Keratinocyte (primary cell): Measurements from ENCODE around the gene DFFA. TPM values are rescaled to one million over a fixed set of nuclear protein-coding genes. Genes with fewer than 3 reads are reported as not detected.

Experiments used
- DNase-seq: peaks from one replicate; pipeline ENCODE4 v3.0.0-alpha.2; 2011; ENCODE audit warnings: low read depth, missing footprints, low spot score
- FAIRE-seq: peaks from 2 replicates; lab custom pipeline; 2011; peaks lifted over from hg19 to GRCh38; lab: Jason Lieb, UNC
- H2AFZ ChIP-seq: 2 replicates; pipeline ENCODE4 v1.6.0; 2012; ENCODE audit warnings: low read length, control low read depth, inconsistent platforms; ENCODE audit not compliant: control insufficient read depth
- H3K27ac ChIP-seq: 2 replicates; pipeline ENCODE4 v1.5.1; 2011; ENCODE audit warnings: low read length; ENCODE audit not compliant: control insufficient read depth, insufficient read depth
- H3K27me3 ChIP-seq: 3 replicates; pipeline ENCODE4 v1.6.0; 2011; ENCODE audit warnings: low read length; ENCODE audit not compliant: control insufficient read depth, insufficient read depth; ENCODE audit errors: extremely low read depth
- H3K36me3 ChIP-seq, 2 experiments: 2 replicates in 1 of 2; 3 replicates in 1 of 2; pipeline ENCODE4 v1.5.1; 2011; ENCODE audit warnings: low read length in 2 of 2, mild to moderate bottlenecking in 1 of 2; ENCODE audit not compliant: control insufficient read depth in 2 of 2, insufficient read depth in 2 of 2; ENCODE audit errors: extremely low read depth in 1 of 2
- H3K4me1 ChIP-seq: 3 replicates; pipeline ENCODE4 v1.5.1; 2011; ENCODE audit warnings: low read length; ENCODE audit not compliant: control insufficient read depth, insufficient read depth; ENCODE audit errors: extremely low read depth
- H3K4me2 ChIP-seq: 3 replicates; pipeline ENCODE4 v1.6.0; 2011; ENCODE audit warnings: low read depth, low read length; ENCODE audit not compliant: control insufficient read depth, insufficient read depth; ENCODE audit errors: extremely low read depth
- H3K4me3 ChIP-seq, 3 experiments: fragments of 200-600 bp in 1 of 3; sonication (generic) in 1 of 3; 2 replicates in 2 of 3; 3 replicates in 1 of 3; pipeline ENCODE4 v1.5.1; 2011 to 2016; ENCODE audit warnings: low read length in 3 of 3, mild to moderate bottlenecking in 3 of 3, control low read depth in 2 of 3, inconsistent platforms in 1 of 3, low read depth in 1 of 3, mixed read lengths in 1 of 3, mixed run types in 1 of 3, moderate library complexity in 1 of 3; ENCODE audit not compliant: control insufficient read depth in 2 of 3, insufficient read depth in 2 of 3; ENCODE audit errors: extremely low read depth in 1 of 3
- H3K79me2 ChIP-seq: 2 replicates; pipeline ENCODE4 v1.6.0; 2012; ENCODE audit warnings: low read length; ENCODE audit not compliant: control insufficient read depth, insufficient read depth
- H3K9ac ChIP-seq: 3 replicates; pipeline ENCODE4 v1.6.0; 2011; ENCODE audit warnings: low read length; ENCODE audit not compliant: control insufficient read depth, insufficient read depth; ENCODE audit errors: extremely low read depth
- H3K9me1 ChIP-seq: 3 replicates; pipeline ENCODE4 v1.6.0; 2011; ENCODE audit warnings: low read length; ENCODE audit not compliant: control insufficient read depth, insufficient read depth; ENCODE audit errors: extremely low read depth
- H3K9me3 ChIP-seq: 2 replicates; pipeline ENCODE4 v1.5.1; 2012; ENCODE audit warnings: low read depth, low read length; ENCODE audit not compliant: control insufficient read depth
- H4K20me1 ChIP-seq: 3 replicates; pipeline ENCODE4 v1.6.0; 2011; ENCODE audit warnings: low read length; ENCODE audit not compliant: control insufficient read depth, insufficient read depth; ENCODE audit errors: extremely low read depth
- CTCF ChIP-seq, 3 experiments: IDR thresholded peaks in 1 of 3; conservative IDR thresholded peaks in 1 of 3; optimal IDR thresholded peaks in 1 of 3; 2 replicates in 2 of 3; 3 replicates in 1 of 3; pipeline versions ENCODE3 to v1.5.1; 2011; ENCODE audit warnings: low read length in 3 of 3, mild to moderate bottlenecking in 3 of 3, moderate library complexity in 2 of 3, control low read depth in 1 of 3, inconsistent platforms in 1 of 3; ENCODE audit not compliant: insufficient read depth in 2 of 3; ENCODE audit errors: extremely low read depth in 1 of 3
- EZH2 ChIP-seq: IDR thresholded peaks from one replicate; pipeline ENCODE4 v1.6.1; 2012; ENCODE audit warnings: inconsistent platforms, mild to moderate bottlenecking, low read length, moderate library complexity
- dilution Hi-C: fragments of 300-500 bp; cut with MboI; formaldehyde crosslinking; loops from one replicate; pipeline ENCODE4 v1.7.0; 2020; ENCODE audit warnings: low sequenced_read_pairs; ENCODE audit not compliant: extremely low pct_ligation_motif_present
- polyA plus RNA-seq, 5 experiments: library from polyadenylated mRNA; depleted of rRNA in 3 of 5; stranded (reverse) in 3 of 5; stranded (forward) in 1 of 5; unstranded in 1 of 5; fragments of >200 nt; gene quantifications; 1 replicate in 1 of 5; 2 replicates in 3 of 5; 3 replicates in 1 of 5; pipeline versions ENCODE4 v1.2.1 to v1.2.3, GENCODE V29; 2011 to 2012; ENCODE audit warnings: missing spikeins in 2 of 5, low read depth in 1 of 5, low replicate concordance in 1 of 5

Gene DFFA
- polyA plus RNA-seq, 1 donor (not counting 4 experiments of a cell fraction or from before 2014, with no cell fraction given): 53.1 TPM

- Histone ChIP-seq H3K4me3 (no peak overlapping the region), H2AFZ (no peak overlapping the region), H3K4me1 (peaks cover 9% of the 10 kb centered on the region), H3K79me2 (peaks cover 18% of the 10 kb centered on the region), H3K9ac (no peak overlapping the region), H3K4me2 (no peak overlapping the region), H3K27ac (no peak overlapping the region), H3K36me3 (peaks cover 4 to 14% of the 10 kb centered on the region in 2 experiments), H3K27me3 (no peaks in the 10 kb centered on the region), H3K9me1 (no peaks in the 10 kb centered on the region), H3K9me3 (no peaks in the 10 kb centered on the region), H4K20me1 (no peaks in the 10 kb centered on the region)
- DNase-seq (no peak), FAIRE-seq (no peak)
- dilution Hi-C loops: no loop called here
- TF ChIP-seq EZH2 (no peak), CTCF (optimal IDR thresholded peaks at IDR 0.05 in 1 of 3, IDR thresholded peaks at IDR 0.05 in 1 of 3, conservative IDR thresholded peaks at IDR 0.05 in 1 of 3; ENCODE audit: extremely low read depth in 1 of 3, insufficient read depth in 2 of 3, low read length in 3 of 3) (no peak)
Measured at GRCh38 chr1:10470043-10470442, 2.3 kb downstream of the DFFA start.

GRCh38 chr1:10467078-10467477 is 5.3 kb downstream of the DFFA start:
- peaks cover 15% of the 10 kb centered on the region for H3K79me2 ChIP-seq
- H3K4me3 ChIP-seq: no peak overlapping the region
- DNase-seq (no peak), FAIRE-seq (no peak)
- peaks cover 9% of the 10 kb centered on the region for H3K4me1 ChIP-seq
- no peak overlapping the region for H3K27ac ChIP-seq
- H3K9me1 ChIP-seq: no peaks in the 10 kb centered on the region
- no peak overlapping the region for H3K9ac ChIP-seq
- peaks cover 21 to 24% of the 10 kb centered on the region in 2 experiments for H3K36me3 ChIP-seq
- TF ChIP-seq CTCF (optimal IDR thresholded peaks at IDR 0.05 in 1 of 3, IDR thresholded peaks at IDR 0.05 in 1 of 3, conservative IDR thresholded peaks at IDR 0.05 in 1 of 3; ENCODE audit: extremely low read depth in 1 of 3, insufficient read depth in 2 of 3, low read length in 3 of 3) (no peak), EZH2 (no peak)
- H3K27me3 ChIP-seq: no peaks in the 10 kb centered on the region
- H2AFZ ChIP-seq: no peak overlapping the region
- no peaks in the 10 kb centered on the region for H3K9me3 ChIP-seq
- no peaks in the 10 kb centered on the region for H4K20me1 ChIP-seq
- H3K4me2 ChIP-seq: no peak overlapping the region
- dilution Hi-C loops: no loop called here
